ENCODE data around the gene STK38L. TPM values are rescaled to one million over a fixed set of nuclear protein-coding genes. Genes with fewer than 3 reads are reported as not detected.

The STK38L gene
- total and polyA plus RNA-seq, 9 of the 15 experiments (the other 6 are each of a cell fraction or from before 2014, with no cell fraction given) = 2.6 to 10.7 (median 6.9) TPM

DNA sequence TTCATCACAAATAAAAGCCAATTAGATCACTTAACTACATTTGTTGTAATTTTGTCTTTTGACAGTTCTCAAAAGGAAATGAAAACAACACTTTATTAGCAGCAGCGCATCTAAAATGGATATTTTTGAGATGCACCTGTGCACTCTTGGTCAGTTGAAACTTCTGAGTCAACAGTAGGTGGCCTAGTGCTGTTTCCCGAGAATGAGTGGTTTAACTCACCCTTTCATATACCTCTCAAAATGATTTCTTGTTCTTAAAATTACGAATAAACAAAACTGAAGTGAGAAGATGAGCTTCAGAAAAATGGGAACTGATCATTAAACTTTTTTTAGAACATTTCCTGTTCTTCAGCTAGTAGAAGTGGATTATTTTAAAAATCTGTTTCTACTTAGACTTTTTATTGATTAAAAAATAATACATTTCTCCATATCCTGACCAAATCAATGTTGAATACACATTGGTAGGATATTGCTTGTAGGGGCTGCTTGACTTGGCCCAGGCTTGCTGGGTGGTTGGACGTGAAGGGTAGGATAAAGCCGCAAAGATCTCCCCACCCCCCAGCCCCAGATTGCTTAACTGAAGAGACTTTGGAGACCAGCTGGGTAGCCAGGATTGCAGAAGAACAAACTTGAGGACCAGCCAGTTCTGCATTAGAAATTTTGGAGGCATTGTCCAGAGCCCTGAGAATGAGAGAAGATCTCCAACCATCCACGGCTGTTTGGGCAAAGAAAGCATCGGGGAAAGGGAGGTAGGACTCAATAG is 22.3 kb upstream of the STK38L start (continued):
- TF ChIP-seq, protein P1, sequence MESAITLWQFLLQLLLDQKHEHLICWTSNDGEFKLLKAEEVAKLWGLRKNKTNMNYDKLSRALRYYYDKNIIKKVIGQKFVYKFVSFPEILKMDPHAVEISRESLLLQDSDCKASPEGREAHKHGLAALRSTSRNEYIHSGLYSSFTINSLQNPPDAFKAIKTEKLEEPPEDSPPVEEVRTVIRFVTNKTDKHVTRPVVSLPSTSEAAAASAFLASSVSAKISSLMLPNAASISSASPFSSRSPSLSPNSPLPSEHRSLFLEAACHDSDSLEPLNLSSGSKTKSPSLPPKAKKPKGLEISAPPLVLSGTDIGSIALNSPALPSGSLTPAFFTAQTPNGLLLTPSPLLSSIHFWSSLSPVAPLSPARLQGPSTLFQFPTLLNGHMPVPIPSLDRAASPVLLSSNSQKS (CRISPR knock-in tag; IDR thresholded peaks at IDR 0.05) = no peak
- TF ChIP-seq MCM5 (IDR thresholded peaks at IDR 0.05; ENCODE audit: low read depth) = no peak

DNA sequence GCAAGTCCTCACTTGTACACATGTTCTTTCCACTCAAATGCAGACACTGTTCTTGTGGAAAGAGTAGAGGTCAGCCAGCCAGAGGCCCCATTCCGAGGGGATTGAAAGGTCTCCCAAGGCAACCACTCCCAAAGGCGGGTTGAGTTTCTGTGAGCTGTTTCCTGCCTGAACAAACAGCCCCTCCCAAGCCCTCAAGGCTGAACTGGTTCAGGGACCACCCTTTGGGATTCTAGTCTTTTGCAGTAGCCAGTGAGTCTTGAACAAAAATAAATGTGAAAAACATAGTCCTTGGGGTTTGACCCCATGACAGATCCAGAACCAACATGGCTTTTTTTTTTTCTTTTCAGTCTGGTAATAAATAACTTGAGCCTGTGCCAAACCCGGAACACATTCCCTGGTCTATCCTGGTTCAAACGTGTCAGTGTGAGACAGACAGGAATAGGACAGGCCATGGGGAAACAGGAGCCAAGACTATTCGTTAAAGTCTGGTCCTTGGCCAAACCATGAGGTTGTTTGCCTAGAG is 17.6 kb upstream of the STK38L start:
- no peak for FAIRE-seq
- H2AFZ ChIP-seq (ENCODE audit: low read depth, low read length) = no peak overlapping the region
- in situ Hi-C loops (cut with MboI) = no loop called here

More for the DNA sequence above, 17.6 kb upstream of the STK38L start:
- intact Hi-C loops (cut with micrococcal nuclease) = no loop called here
- no peaks in the 10 kb centered on the region for H3K79me2 ChIP-seq (ENCODE audit: control insufficient read depth, insufficient read depth, low read length)
- ChIA-PET CTCF (ENCODE audit: low intra/inter-chr PET ratio) (no interaction called here), POLR2A (no interaction called here)
- ATAC-seq (no peak), DNase-seq (ENCODE audit: extremely low read depth in 1 of 4, low spot score in 3 of 4) (no peak)
- H3K9ac ChIP-seq (ENCODE audit: insufficient read depth in 1 of 2, low read depth in 2 of 2, low read length in 2 of 2) = no peak overlapping the region
- no peaks in the 10 kb centered on the region for H3K9me3 ChIP-seq (replicated peaks; ENCODE audit: control insufficient read depth, insufficient read depth, low read depth, low read length)
- H3K36me3 ChIP-seq (ENCODE audit: control insufficient read depth, insufficient read depth, low read length) = no peaks in the 10 kb centered on the region
- TF ChIP-seq, protein P2, sequence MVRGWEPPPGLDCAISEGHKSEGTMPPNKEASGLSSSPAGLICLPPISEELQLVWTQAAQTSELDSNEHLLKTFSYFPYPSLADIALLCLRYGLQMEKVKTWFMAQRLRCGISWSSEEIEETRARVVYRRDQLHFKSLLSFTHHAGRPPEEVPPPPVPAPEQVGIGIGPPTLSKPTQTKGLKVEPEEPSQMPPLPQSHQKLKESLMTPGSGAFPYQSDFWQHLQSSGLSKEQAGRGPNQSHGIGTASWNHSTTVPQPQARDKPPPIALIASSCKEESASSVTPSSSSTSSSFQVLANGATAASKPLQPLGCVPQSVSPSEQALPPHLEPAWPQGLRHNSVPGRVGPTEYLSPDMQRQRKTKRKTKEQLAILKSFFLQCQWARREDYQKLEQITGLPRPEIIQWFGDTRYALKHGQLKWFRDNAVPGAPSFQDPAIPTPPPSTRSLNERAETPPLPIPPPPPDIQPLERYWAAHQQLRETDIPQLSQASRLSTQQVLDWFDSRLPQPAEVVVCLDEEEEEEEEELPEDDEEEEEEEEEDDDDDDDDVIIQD (CRISPR knock-in tag; IDR thresholded peaks at IDR 0.05) = no peak
- TF ChIP-seq ETV5 (CRISPR knock-in tag; IDR thresholded peaks at IDR 0.05; ENCODE audit: low read depth) (no peak), ZC3H4 (CRISPR knock-in tag; IDR thresholded peaks at IDR 0.05; ENCODE audit: borderline replicate concordance) (no peak)
- TF ChIP-seq, protein P3, sequence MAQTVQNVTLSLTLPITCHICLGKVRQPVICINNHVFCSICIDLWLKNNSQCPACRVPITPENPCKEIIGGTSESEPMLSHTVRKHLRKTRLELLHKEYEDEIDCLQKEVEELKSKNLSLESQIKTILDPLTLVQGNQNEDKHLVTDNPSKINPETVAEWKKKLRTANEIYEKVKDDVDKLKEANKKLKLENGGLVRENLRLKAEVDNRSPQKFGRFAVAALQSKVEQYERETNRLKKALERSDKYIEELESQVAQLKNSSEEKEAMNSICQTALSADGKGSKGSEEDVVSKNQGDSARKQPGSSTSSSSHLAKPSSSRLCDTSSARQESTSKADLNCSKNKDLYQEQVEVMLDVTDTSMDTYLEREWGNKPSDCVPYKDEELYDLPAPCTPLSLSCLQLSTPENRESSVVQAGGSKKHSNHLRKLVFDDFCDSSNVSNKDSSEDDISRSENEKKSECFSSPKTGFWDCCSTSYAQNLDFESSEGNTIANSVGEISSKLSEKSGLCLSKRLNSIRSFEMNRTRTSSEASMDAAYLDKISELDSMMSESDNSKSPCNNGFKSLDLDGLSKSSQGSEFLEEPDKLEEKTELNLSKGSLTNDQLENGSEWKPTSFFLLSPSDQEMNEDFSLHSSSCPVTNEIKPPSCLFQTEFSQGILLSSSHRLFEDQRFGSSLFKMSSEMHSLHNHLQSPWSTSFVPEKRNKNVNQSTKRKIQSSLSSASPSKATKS (CRISPR knock-in tag; IDR thresholded peaks at IDR 0.05) = no peak
- no peaks in the 10 kb centered on the region for H3K9me1 ChIP-seq (ENCODE audit: control insufficient read depth, insufficient read depth, low read length)
- H3K27me3 ChIP-seq (ENCODE audit: control insufficient read depth in 2 of 2, insufficient read depth in 2 of 2, low read length in 2 of 2) = peaks cover 2 to 7% of the 10 kb centered on the region in 2 experiments; a peak in 3 of 5 replicates
- 0% methylated on average over 5 of the region's 5 CpGs for WGBS (ENCODE audit: insufficient coverage, low coverage, missing lambda C conversion rate)
- H3K4me3 ChIP-seq = no peak overlapping the region
- H3K4me2 ChIP-seq (ENCODE audit: insufficient read depth, low read length) = no peak overlapping the region
- no TSS peak for BruUV-seq (replicated peaks)
- H3K27ac ChIP-seq (ENCODE audit: extremely low read depth, low read depth, low read length) = no peak overlapping the region
- H3K4me1 ChIP-seq (replicated peaks in 1 of 2; ENCODE audit: control insufficient read depth in 2 of 2, insufficient read depth in 2 of 2, low read length in 2 of 2) = no peaks in the 10 kb centered on the region
- no peaks in the 10 kb centered on the region for H4K20me1 ChIP-seq (replicated peaks; ENCODE audit: control insufficient read depth, insufficient read depth, low read length)

Data from K562 (cell line).